ENCODE results near the gene FGD5. TPM values are rescaled to one million over a fixed set of nuclear protein-coding genes. Genes with fewer than 3 reads are reported as not detected.

Gene FGD5
- total and polyA plus RNA-seq, 2 experiments from 2014 or later = 7.4 to 12.2 TPM

DNA sequence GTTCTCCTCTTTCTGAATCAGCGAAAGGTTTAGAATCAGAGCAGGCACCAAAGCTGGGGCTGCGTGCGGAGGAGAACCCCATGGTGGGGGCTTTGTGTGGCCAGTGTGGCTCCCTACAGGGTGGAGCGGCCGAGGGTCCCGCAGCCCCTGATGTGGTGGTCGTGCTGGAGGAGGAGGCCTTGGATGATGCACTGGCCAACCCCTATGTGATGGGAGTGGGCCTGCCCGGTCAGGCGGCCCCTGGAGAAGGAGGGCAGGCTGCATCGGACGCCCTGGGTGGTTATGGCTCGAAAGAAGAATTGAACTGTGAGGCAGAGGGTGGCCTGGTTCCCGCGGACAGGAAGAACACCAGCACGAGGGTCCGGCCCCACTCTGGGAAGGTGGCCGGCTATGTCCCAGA, 1.4 kb downstream of the FGD5 start:
- Histone ChIP-seq H3F3A (replicated peaks; ENCODE audit: low read depth) (no peaks in the 10 kb centered on the region), H3K9me2 (ENCODE audit: insufficient read depth) (no peaks in the 10 kb centered on the region), H3K79me2 (replicated peaks; ENCODE audit: insufficient read depth) (no peaks in the 10 kb centered on the region), H4K20me1 (replicated peaks; ENCODE audit: insufficient read depth) (no peaks in the 10 kb centered on the region), H3K4me2 (no peak overlapping the region), H2AFZ (no peak overlapping the region), H3K4me3 (no peak overlapping the region), H3K27me3 (ENCODE audit: insufficient read depth) (no peaks in the 10 kb centered on the region), H3K36me3 (ENCODE audit: insufficient read depth) (no peaks in the 10 kb centered on the region), H3K27ac (ENCODE audit: low read depth) (no peak overlapping the region), H3K4me1 (ENCODE audit: insufficient read depth) (peaks cover 16% of the 10 kb centered on the region)
- ATAC-seq = no peak
- DNase-seq (ENCODE audit: low spot score) = no peak
- Mint-ChIP-seq H3K36me3 (ENCODE audit: low read depth) (peaks cover 3% of the 10 kb centered on the region; the same call in 2 of the 3 replicates), H3K9me3 (no peaks in the 10 kb centered on the region), H3K27me3 (ENCODE audit: insufficient read depth, low read depth, poor library complexity) (peaks cover 15% of the 10 kb centered on the region), H3K4me3 (no peak overlapping the region; the same call in 2 of the 3 replicates), H3K27ac (no peak overlapping the region), H3K4me1 (peaks cover 23% of the 10 kb centered on the region)
- TF ChIP-seq POLR2AphosphoS5 (IDR thresholded peaks at IDR 0.05; ENCODE audit: low read depth) = no peak
- TF ChIP-seq, protein P1, sequence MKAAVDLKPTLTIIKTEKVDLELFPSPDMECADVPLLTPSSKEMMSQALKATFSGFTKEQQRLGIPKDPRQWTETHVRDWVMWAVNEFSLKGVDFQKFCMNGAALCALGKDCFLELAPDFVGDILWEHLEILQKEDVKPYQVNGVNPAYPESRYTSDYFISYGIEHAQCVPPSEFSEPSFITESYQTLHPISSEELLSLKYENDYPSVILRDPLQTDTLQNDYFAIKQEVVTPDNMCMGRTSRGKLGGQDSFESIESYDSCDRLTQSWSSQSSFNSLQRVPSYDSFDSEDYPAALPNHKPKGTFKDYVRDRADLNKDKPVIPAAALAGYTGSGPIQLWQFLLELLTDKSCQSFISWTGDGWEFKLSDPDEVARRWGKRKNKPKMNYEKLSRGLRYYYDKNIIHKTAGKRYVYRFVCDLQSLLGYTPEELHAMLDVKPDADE (IDR thresholded peaks at IDR 0.05) = no peak
- TF ChIP-seq CREB1 (CRISPR knock-in tag; IDR thresholded peaks at IDR 0.05; ENCODE audit: low read depth) = no peak
- TF ChIP-seq EZH2phosphoT487 (IDR thresholded peaks at IDR 0.05; ENCODE audit: unreplicated experiment) = no peak
- no peak for TF ChIP-seq JUNB (IDR thresholded peaks at IDR 0.05; ENCODE audit: unreplicated experiment)
- TF ChIP-seq ZNF331 (CRISPR knock-in tag; IDR thresholded peaks at IDR 0.05; ENCODE audit: low read depth) = no peak
- TF ChIP-seq STAT1 (IDR thresholded peaks at IDR 0.05; ENCODE audit: unreplicated experiment) = no peak
- TF ChIP-seq CTCF (conservative IDR thresholded peaks at IDR 0.05; ENCODE audit: low read depth in 2 of 2) = no peak
- TF ChIP-seq, protein P2, sequence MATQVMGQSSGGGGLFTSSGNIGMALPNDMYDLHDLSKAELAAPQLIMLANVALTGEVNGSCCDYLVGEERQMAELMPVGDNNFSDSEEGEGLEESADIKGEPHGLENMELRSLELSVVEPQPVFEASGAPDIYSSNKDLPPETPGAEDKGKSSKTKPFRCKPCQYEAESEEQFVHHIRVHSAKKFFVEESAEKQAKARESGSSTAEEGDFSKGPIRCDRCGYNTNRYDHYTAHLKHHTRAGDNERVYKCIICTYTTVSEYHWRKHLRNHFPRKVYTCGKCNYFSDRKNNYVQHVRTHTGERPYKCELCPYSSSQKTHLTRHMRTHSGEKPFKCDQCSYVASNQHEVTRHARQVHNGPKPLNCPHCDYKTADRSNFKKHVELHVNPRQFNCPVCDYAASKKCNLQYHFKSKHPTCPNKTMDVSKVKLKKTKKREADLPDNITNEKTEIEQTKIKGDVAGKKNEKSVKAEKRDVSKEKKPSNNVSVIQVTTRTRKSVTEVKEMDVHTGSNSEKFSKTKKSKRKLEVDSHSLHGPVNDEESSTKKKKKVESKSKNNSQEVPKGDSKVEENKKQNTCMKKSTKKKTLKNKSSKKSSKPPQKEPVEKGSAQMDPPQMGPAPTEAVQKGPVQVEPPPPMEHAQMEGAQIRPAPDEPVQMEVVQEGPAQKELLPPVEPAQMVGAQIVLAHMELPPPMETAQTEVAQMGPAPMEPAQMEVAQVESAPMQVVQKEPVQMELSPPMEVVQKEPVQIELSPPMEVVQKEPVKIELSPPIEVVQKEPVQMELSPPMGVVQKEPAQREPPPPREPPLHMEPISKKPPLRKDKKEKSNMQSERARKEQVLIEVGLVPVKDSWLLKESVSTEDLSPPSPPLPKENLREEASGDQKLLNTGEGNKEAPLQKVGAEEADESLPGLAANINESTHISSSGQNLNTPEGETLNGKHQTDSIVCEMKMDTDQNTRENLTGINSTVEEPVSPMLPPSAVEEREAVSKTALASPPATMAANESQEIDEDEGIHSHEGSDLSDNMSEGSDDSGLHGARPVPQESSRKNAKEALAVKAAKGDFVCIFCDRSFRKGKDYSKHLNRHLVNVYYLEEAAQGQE (IDR thresholded peaks at IDR 0.05; ENCODE audit: unreplicated experiment) = no peak
- TF ChIP-seq EZH2 (IDR thresholded peaks at IDR 0.05; ENCODE audit: low read depth, unreplicated experiment) = no peak
